Measurements from ENCODE around the gene ZNF555. TPM values are rescaled to one million over a fixed set of nuclear protein-coding genes. Genes with fewer than 3 reads are reported as not detected.

ZNF555 gene
- total RNA-seq, 4 donors from 2014 or later, result 4.1 to 8.5 (median 6.1) TPM

DNA sequence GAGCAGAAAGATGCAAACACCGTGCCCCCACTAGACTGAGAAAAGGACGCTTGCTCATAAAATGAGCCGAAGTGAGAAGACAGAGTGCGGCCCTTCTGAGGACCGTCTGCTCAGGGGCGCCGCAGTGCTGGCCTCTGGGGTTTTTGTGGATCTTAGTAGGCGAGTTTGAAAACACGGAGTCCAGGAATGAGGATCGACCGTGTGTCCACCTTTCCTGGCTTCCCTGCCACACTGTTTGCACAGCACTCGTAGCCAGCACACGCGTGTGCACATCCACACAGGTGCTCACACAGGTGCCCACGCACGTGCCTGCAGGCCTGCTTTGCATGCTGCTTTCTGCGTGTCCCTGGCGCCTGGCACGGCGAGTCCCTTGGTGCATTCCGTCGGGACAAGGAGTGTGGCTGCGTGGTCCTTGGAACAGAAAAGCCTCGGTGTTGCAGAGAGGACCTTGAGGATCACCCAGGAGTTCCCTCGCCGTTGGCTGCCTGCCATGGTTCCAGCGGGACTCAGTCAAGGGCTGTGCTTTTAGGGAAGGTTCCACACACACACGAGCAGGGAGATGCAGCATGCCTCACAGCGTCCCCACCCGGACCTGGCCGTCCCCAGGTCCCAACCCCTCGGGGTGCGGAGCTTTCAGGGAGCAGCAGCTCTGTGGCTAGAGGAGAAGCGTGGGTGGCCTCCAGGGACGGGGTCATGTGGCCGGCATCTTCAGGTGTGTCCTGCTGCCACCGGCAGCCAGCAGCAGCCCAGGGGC is 31.7 kb upstream of the ZNF555 start:
- TF ChIP-seq, protein P1, sequence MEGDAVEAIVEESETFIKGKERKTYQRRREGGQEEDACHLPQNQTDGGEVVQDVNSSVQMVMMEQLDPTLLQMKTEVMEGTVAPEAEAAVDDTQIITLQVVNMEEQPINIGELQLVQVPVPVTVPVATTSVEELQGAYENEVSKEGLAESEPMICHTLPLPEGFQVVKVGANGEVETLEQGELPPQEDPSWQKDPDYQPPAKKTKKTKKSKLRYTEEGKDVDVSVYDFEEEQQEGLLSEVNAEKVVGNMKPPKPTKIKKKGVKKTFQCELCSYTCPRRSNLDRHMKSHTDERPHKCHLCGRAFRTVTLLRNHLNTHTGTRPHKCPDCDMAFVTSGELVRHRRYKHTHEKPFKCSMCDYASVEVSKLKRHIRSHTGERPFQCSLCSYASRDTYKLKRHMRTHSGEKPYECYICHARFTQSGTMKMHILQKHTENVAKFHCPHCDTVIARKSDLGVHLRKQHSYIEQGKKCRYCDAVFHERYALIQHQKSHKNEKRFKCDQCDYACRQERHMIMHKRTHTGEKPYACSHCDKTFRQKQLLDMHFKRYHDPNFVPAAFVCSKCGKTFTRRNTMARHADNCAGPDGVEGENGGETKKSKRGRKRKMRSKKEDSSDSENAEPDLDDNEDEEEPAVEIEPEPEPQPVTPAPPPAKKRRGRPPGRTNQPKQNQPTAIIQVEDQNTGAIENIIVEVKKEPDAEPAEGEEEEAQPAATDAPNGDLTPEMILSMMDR (IDR thresholded peaks at IDR 0.05; ENCODE audit: low read depth), result no peak

GRCh38 chr19:2810141-2811091 is 30.9 kb upstream of the ZNF555 start:
- TF ChIP-seq, protein P1 (IDR thresholded peaks at IDR 0.05; ENCODE audit: low read depth), result no peak

- TF ChIP-seq, protein P1 (IDR thresholded peaks at IDR 0.05; ENCODE audit: low read depth), result no peak
Observed at GRCh38 chr19:2811221-2811722, 30.0 kb upstream of the ZNF555 start.

DNA sequence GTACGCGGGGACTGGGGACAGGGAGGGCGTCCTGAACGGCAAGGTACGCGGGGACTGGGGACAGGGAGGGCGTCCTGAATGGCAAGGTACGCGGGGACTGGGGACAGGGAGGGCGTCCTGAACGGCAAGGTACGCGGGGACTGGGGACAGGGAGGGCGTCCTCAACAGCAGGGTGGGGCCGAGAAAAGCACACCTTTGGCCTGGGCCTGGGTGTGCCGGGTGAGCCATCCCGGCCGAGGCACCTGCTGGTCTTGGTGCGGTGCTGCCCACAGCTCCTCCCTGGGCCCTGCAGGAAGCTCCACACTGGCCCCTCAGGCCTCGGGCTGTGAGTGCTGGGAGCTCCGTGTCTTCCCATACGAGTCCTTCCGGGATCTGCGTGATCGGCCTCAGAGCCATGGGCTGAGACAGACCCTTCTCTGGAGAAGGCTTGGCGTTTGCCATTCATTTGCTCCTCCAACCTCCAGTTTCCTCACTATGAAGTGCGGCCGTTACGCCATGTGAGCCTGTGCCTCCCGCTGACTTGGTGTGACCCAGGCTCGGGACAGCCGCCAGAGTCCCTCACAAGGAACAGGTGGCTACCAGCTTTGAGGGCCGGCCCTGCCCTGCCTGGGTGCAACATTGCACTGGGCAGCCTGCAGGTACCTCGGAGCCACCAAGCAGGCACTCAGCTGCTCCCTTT is 29.4 kb upstream of the ZNF555 start:
- TF ChIP-seq, protein P1 (IDR thresholded peaks at IDR 0.05; ENCODE audit: low read depth), result no peak

DNA sequence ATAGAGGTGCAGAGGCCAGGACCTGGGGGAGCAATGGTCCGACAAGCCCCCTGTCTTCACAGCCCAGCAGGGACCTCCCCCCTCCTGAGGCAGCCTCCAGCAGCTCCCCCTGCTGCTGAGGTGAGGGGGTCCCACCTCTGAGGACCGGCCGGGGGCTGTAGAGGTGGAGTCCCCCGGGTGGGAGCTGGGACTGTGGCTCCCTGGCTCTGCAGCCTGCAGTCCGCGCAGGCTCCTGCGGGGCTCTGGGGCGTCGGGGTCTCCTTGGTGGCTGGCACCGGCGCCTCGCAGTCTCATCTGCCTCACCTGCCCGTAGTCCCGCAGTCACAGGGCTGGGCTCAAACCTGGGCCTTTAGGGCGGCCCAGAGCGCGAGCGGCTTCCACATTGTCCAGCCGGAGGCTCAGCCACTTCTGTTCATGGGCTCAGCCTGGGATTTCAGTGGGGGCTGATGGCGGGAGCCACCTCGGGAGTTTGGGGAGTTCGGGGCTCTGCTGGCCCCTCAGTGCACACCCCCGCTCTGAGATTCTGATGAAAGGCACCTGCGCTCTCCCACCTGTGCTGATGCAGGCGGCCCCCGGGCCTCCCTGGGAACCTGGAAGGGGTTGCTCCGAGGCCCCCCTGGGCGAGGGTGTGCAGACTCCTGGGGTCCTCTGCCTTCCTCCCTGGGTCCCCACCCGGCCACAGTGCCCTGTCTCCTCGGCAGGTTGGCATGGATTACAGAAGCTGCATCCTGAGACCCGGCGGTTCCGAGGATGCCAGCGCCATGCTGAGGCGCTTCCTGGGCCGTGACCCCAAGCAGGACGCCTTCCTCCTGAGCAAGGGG is 28.7 kb upstream of the ZNF555 start:
- TF ChIP-seq, protein P1 (IDR thresholded peaks at IDR 0.05; ENCODE audit: low read depth), result no peak

DNA sequence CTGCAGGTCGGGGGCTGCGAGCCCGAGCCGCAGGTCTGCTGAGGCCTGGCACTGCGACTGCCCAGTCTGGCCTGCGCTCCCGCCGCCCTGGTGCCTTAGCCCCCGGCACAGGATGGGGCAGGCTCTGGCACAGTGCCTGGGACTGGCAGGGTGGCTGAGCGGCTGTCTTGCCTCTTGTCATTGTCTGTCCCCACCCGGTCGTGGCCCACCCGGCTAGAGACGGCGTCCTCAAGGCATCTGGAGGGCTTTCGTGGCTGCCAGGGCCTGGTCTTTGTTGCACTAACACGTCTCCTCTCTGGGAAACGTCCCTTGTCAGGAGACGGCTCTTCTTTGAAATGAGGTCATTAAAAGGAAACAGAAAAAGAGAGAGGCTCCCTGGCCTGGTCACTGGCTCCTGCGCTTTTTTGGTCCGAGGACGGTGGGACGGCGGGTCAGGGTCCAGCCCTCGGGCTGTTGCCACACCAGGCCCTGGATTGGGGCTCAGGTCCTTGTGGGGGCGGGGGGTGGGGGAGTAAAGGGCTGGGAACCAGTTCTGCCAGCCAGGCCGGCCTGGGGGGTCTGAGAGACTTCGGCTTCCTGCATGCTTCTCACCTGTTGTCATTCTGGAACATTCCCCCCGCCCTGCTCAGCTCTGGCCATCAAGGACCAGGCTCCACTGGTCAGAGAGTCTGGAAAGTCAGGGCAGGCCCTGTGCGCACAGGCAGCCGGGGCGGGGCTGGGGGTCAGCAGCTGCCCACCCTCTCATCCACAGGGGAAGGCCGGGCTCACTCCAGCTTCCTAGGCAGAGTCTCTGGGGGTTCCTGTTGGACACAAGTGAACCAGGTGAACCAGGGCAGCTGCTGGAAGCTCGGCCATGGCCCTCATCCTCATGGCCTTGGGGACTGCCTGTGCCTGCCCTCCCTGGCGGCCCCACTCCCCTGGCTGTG is 27.8 kb upstream of the ZNF555 start:
- TF ChIP-seq, protein P1 (IDR thresholded peaks at IDR 0.05; ENCODE audit: low read depth), result no peak

Measured in subcutaneous adipose tissue (tissue), 4 donors.